Panc1 (cell line): ENCODE data around the gene ZNF784. TPM values are rescaled to one million over a fixed set of nuclear protein-coding genes. Genes with fewer than 3 reads are reported as not detected.

Experiments
- ATAC-seq: fragments of 200-7000 bp; cut with Tn5 transposase; 2 replicates; pipeline ENCODE4 v1.9.1; 2020; ENCODE audit warnings: mild to moderate bottlenecking, moderate library complexity
- BruUV-seq: library from RNA; stranded (reverse); fragments of 400-500 nt; replicated peaks from 2 replicates; lab custom pipeline; 2021; lab: Mats Ljungman, UMichigan
- CTCF ChIA-PET: fragments of 300-600 bp; sonication (Branson Sonifier 250); formaldehyde crosslinking; loops from one replicate; lab custom pipeline; 2022; ENCODE audit warnings: antibody characterized with exemption; lab: Charles Lee
- POLR2A ChIA-PET: fragments of 300-600 bp; sonication (Branson Sonifier 250); formaldehyde crosslinking; loops from one replicate; lab custom pipeline; 2022; ENCODE audit warnings: antibody characterized with exemption; lab: Charles Lee
- DNase-seq: peaks from one replicate; pipeline ENCODE4 v3.0.0-alpha.2; 2010; ENCODE audit warnings: low read depth, low spot score
- H3K27ac ChIP-seq: 2 replicates; pipeline ENCODE4 v1.5.1; 2011; ENCODE audit warnings: mild to moderate bottlenecking, low read length, inconsistent platforms
- H3K27me3 ChIP-seq: fragments of 200-500 bp; sonication (Bioruptor generic); 2 replicates; pipeline ENCODE4 v1.6.0; 2014; ENCODE audit warnings: low read length, inconsistent platforms; ENCODE audit not compliant: control insufficient read depth, insufficient read depth
- H3K36me3 ChIP-seq: fragments of 200-500 bp; sonication (Bioruptor generic); 2 replicates; pipeline ENCODE4 v1.5.1; 2014; ENCODE audit warnings: inconsistent platforms, mild to moderate bottlenecking, low read length, moderate library complexity; ENCODE audit not compliant: control insufficient read depth, insufficient read depth
- H3K4me1 ChIP-seq: 2 replicates; pipeline ENCODE4 v1.5.1; 2011; ENCODE audit warnings: inconsistent platforms, mild to moderate bottlenecking, low read length, moderate library complexity; ENCODE audit not compliant: control insufficient read depth, insufficient read depth
- H3K4me3 ChIP-seq, 2 experiments: 2 replicates each; pipeline ENCODE4 v1.5.1; 2011 to 2012; ENCODE audit warnings: low read depth in 2 of 2, low read length in 2 of 2, mild to moderate bottlenecking in 2 of 2, inconsistent platforms in 1 of 2, moderate library complexity in 1 of 2
- H3K9me3 ChIP-seq: fragments of 200-500 bp; sonication (Bioruptor generic); 2 replicates; pipeline ENCODE4 v1.5.1; 2014; ENCODE audit warnings: low read depth, mild to moderate bottlenecking, inconsistent platforms, low read length, moderate library complexity; ENCODE audit not compliant: control insufficient read depth, insufficient read depth
- POLR2AphosphoS5 ChIP-seq: IDR thresholded peaks from 2 replicates; pipeline ENCODE4 v1.6.1; 2012; ENCODE audit warnings: mild to moderate bottlenecking, low read depth, low read length, moderate library complexity
- SIN3A ChIP-seq: IDR thresholded peaks from 2 replicates; pipeline ENCODE4 v1.6.1; 2012; ENCODE audit warnings: low read depth, mild to moderate bottlenecking, low read length, moderate library complexity, borderline replicate concordance; ENCODE audit not compliant: insufficient read depth
- TCF7L2 ChIP-seq: IDR thresholded peaks from 2 replicates; pipeline ENCODE4 v1.6.1; 2011; ENCODE audit warnings: mild to moderate bottlenecking, low read depth, low read length, inconsistent platforms
- in situ Hi-C: cut with HindIII; loops from 2 replicates; pipeline ENCODE4 v1.10.0; 2016; ENCODE audit warnings: low sequenced_read_pairs, low pct_unique_long_range_greater_than_20kb
- intact Hi-C: fragments of 100-400 bp; cut with micrococcal nuclease; formaldehyde crosslinking; loops from one replicate; pipeline ENCODE4 v1.10.0; 2022; ENCODE audit not compliant: unreplicated experiment
- total RNA-seq: library from RNA; stranded (reverse); gene quantifications from one replicate; pipeline ENCODE4 v1.2.1, GENCODE V29; 2021; ENCODE audit not compliant: unreplicated experiment
- TF ChIP-seq, protein P1 (sequence below), 2 experiments: IDR thresholded peaks; 2 replicates each; pipeline ENCODE4 v1.6.1; 2011 to 2012; ENCODE audit warnings: low read depth in 2 of 2, control low read depth in 1 of 2, low read length in 1 of 2, mild to moderate bottlenecking in 1 of 2, moderate library complexity in 1 of 2; ENCODE audit not compliant: insufficient read depth in 1 of 2
- TF ChIP-seq, protein P2 (sequence below): fragments of 450-650 bp; IDR thresholded peaks from 2 replicates; pipeline ENCODE4 v1.5.1; 2017; ENCODE audit warnings: mild to moderate bottlenecking

ZNF784 gene
- total RNA-seq, 1 experiment from 2014 or later, result 8.9 TPM

DNA sequence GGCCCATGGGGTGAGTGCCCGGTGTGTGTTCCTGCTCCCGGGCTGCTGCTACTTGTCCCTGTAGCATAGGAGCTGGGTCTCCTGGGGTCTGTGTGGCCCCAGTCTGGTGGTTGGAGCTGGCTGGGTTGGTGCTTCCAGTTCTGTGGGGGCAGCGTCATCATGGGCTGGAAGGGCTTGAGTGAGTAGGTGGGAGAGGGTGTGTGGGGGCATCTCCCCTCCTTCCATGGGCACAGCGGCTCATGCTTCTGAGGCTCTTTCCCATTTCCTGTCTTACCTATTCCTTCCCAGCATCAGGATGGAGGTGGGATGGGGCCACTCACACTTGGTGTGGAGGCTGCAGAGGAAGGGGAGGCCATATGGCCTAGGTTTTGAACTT lies 42.6 kb upstream of the ZNF784 start:
- POLR2A ChIA-PET, result interaction anchor here (0.6 to 0.8 kb wide), 2 partner anchors 10 to 13 kb away, joined by 4 read pairs; no protein-coding TSS in a partner anchor
- no peak overlapping the region for H3K4me3 ChIP-seq
- H3K4me1 ChIP-seq, result peaks cover 60% of the 10 kb centered on the region
- no peak for TF ChIP-seq TCF7L2
- TF ChIP-seq, protein P1, sequence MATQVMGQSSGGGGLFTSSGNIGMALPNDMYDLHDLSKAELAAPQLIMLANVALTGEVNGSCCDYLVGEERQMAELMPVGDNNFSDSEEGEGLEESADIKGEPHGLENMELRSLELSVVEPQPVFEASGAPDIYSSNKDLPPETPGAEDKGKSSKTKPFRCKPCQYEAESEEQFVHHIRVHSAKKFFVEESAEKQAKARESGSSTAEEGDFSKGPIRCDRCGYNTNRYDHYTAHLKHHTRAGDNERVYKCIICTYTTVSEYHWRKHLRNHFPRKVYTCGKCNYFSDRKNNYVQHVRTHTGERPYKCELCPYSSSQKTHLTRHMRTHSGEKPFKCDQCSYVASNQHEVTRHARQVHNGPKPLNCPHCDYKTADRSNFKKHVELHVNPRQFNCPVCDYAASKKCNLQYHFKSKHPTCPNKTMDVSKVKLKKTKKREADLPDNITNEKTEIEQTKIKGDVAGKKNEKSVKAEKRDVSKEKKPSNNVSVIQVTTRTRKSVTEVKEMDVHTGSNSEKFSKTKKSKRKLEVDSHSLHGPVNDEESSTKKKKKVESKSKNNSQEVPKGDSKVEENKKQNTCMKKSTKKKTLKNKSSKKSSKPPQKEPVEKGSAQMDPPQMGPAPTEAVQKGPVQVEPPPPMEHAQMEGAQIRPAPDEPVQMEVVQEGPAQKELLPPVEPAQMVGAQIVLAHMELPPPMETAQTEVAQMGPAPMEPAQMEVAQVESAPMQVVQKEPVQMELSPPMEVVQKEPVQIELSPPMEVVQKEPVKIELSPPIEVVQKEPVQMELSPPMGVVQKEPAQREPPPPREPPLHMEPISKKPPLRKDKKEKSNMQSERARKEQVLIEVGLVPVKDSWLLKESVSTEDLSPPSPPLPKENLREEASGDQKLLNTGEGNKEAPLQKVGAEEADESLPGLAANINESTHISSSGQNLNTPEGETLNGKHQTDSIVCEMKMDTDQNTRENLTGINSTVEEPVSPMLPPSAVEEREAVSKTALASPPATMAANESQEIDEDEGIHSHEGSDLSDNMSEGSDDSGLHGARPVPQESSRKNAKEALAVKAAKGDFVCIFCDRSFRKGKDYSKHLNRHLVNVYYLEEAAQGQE (IDR thresholded peaks at IDR 0.05; ENCODE audit: insufficient read depth in 1 of 2, low read depth in 2 of 2, low read length in 1 of 2), result no peak
- TF ChIP-seq, protein P2, sequence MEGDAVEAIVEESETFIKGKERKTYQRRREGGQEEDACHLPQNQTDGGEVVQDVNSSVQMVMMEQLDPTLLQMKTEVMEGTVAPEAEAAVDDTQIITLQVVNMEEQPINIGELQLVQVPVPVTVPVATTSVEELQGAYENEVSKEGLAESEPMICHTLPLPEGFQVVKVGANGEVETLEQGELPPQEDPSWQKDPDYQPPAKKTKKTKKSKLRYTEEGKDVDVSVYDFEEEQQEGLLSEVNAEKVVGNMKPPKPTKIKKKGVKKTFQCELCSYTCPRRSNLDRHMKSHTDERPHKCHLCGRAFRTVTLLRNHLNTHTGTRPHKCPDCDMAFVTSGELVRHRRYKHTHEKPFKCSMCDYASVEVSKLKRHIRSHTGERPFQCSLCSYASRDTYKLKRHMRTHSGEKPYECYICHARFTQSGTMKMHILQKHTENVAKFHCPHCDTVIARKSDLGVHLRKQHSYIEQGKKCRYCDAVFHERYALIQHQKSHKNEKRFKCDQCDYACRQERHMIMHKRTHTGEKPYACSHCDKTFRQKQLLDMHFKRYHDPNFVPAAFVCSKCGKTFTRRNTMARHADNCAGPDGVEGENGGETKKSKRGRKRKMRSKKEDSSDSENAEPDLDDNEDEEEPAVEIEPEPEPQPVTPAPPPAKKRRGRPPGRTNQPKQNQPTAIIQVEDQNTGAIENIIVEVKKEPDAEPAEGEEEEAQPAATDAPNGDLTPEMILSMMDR, result no peak
- no peaks in the 10 kb centered on the region for H3K27me3 ChIP-seq
- H3K36me3 ChIP-seq, result peaks cover 39% of the 10 kb centered on the region
- no TSS peak for BruUV-seq
- DNase-seq (no peak), ATAC-seq (no peak)
- in situ Hi-C loops, result no loop called here
- CTCF ChIA-PET, result interaction anchor here (0.7 kb wide), 2 partner anchors 10 to 34 kb away, joined by 4 to 5 read pairs; no protein-coding TSS in a partner anchor
- no peaks in the 10 kb centered on the region for H3K9me3 ChIP-seq
- intact Hi-C loops, result no loop called here
- H3K27ac ChIP-seq, result peak overlapping the region; percentile 55

DNA sequence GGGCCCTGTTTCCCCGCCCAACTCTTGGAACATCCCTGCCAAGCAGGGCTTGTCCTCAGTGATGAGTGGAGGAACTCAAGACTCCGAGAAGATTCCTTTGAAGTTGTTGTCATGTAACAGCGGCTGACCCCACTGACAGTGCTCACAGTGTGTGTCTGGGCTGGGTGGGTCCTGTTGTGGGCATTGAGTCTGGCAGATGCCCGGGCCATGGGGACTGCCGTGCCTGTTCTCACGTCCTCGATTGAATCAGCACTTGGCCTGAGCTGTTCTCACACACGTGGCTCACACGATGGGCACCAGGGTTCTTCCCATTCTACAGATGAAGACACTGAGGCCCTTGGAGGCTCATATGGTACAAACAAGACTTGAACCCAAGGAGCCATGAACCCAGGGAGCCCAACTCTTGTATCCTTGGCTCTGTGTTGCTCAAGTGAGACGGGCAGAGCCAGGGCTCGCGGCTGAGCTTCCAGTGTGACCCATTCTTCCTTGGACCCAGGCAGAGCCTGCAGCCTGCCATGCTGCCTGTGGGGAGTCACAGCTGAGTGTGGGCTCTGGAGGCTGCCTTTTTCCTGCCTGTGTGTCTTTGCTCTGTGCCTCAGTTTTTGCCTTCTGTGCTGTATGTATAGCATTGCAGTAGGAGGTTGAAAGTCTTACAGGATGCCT lies 42.1 kb upstream of the ZNF784 start:
- H3K4me1 ChIP-seq, result peaks cover 55% of the 10 kb centered on the region
- peaks cover 43% of the 10 kb centered on the region for H3K36me3 ChIP-seq
- H3K27ac ChIP-seq, result peak overlapping the region; percentile 55
- no peak overlapping the region for H3K4me3 ChIP-seq
- ChIA-PET POLR2A (no interaction called here), CTCF (no interaction called here)
- intact Hi-C loops (no loop called here), in situ Hi-C loops (no loop called here)
- no peaks in the 10 kb centered on the region for H3K9me3 ChIP-seq
- ATAC-seq, result no peak
- no peak for TF ChIP-seq SIN3A
- TF ChIP-seq, protein P1 (IDR thresholded peaks at IDR 0.05; ENCODE audit: insufficient read depth in 1 of 2, low read depth in 2 of 2, low read length in 1 of 2), result no peak
- TF ChIP-seq TCF7L2, result no peak
- TF ChIP-seq, protein P2, result no peak
- no peak; the same call in 1 of the 2 replicates for TF ChIP-seq POLR2AphosphoS5
- TSS peak; percentile 4 for BruUV-seq
- no peak for DNase-seq
- H3K27me3 ChIP-seq, result no peaks in the 10 kb centered on the region
